ENCODE measurements around the gene AURKA.

AURKA gene

GRCh38 chr20:56363491-56363890 is 28.5 kb downstream of the AURKA start:
- H3K4me3 ChIP-seq (ENCODE audit: low read depth, low read length) = no peak overlapping the region
- DNase-seq (ENCODE audit: low read depth) = no peak
- TF ChIP-seq CTCF (IDR thresholded peaks at IDR 0.05; ENCODE audit: low read depth, low read length, missing control alignments) = no peak
- in situ Hi-C loops (cut with HindIII; ENCODE audit: low sequenced_read_pairs) = no loop called here

GRCh38 chr20:56362833-56363413 is 29.1 kb downstream of the AURKA start:
- in situ Hi-C loops (cut with HindIII; ENCODE audit: low sequenced_read_pairs) = no loop called here
- H3K4me3 ChIP-seq (ENCODE audit: low read depth, low read length) = no peak overlapping the region
- no peak for DNase-seq (ENCODE audit: low read depth)
- TF ChIP-seq CTCF (IDR thresholded peaks at IDR 0.05; ENCODE audit: low read depth, low read length, missing control alignments) = no peak

GRCh38 chr20:56361900-56362299 is 30.1 kb downstream of the AURKA start:
- no peak for DNase-seq (ENCODE audit: low read depth)
- no peak overlapping the region for H3K4me3 ChIP-seq (ENCODE audit: low read depth, low read length)
- TF ChIP-seq CTCF (IDR thresholded peaks at IDR 0.05; ENCODE audit: low read depth, low read length, missing control alignments) = no peak
- in situ Hi-C loops (cut with HindIII; ENCODE audit: low sequenced_read_pairs) = no loop called here

GRCh38 chr20:56360908-56361205 is 31.2 kb downstream of the AURKA start:
- in situ Hi-C loops (cut with HindIII; ENCODE audit: low sequenced_read_pairs) = no loop called here
- H3K4me3 ChIP-seq (ENCODE audit: low read depth, low read length) = no peak overlapping the region
- TF ChIP-seq CTCF (IDR thresholded peaks at IDR 0.05; ENCODE audit: low read depth, low read length, missing control alignments) = no peak
- no peak for DNase-seq (ENCODE audit: low read depth)

- no peak for TF ChIP-seq CTCF (IDR thresholded peaks at IDR 0.05; ENCODE audit: low read depth, low read length, missing control alignments)
- no peak for DNase-seq (ENCODE audit: low read depth)
- in situ Hi-C loops (cut with HindIII; ENCODE audit: low sequenced_read_pairs) = no loop called here
- peak overlapping the region; percentile 86 for H3K4me3 ChIP-seq (ENCODE audit: low read depth, low read length)
These were observed 31.7 kb downstream of the AURKA start for GRCh38 chr20:56360133-56360907.

- DNase-seq (ENCODE audit: low read depth) = peak; percentile 45
- in situ Hi-C loops (cut with HindIII; ENCODE audit: low sequenced_read_pairs) = no loop called here
- H3K4me3 ChIP-seq (ENCODE audit: low read depth, low read length) = peak overlapping the region; percentile 86
- no peak for TF ChIP-seq CTCF (IDR thresholded peaks at IDR 0.05; ENCODE audit: low read depth, low read length, missing control alignments)
These were observed 32.5 kb downstream of the AURKA start for GRCh38 chr20:56359212-56360132.

Measured in astrocyte of the cerebellum (primary cell).